ENCODE data around the gene BCL2L12.

- TF ChIP-seq CTCF (IDR thresholded peaks at IDR 0.05; ENCODE audit: borderline replicate concordance, extremely low read depth, low read length, poor library complexity, severe bottlenecking) (no peak), EZH2 (IDR thresholded peaks at IDR 0.05; ENCODE audit: borderline replicate concordance, low read depth, low read length, severe bottlenecking) (no peak)
These were observed 23.7 kb downstream of the BCL2L12 start, which contains the start of gene ADM5 for GRCh38 chr19:49689133-49690078.

Data from DND-41 (cell line).